Measurements from ENCODE around the gene LRFN2.

The LRFN2 gene

DNA sequence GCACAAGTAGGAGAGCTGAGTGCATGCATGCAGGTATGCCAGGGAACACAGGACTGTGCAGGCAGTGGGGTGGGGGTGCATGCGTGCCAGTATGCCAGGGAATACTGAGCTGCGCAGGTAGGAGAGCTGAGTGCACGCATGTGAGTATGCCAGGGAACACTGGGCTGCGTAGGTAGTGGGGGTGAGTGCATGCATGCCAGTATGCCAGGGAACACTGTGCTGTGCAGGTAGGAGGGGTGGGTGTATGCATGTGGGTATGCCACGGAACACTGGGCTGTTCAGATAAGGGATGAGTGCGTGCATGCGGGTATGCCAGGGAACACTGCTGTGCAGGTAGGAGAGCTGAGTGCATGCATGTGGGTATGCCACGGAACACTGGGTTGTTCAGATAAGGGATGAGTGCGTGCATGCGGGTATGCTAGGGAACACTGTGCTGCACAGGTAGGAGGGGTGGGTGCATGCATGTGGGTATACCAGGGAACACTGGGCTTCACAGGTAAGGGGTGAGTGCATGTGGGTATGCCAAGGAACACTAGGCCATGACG lies 77.4 kb downstream of the LRFN2 start:
- CTCF ChIA-PET = no interaction called here
- no peak for TF ChIP-seq CTBP1 (IDR thresholded peaks at IDR 0.05; ENCODE audit: borderline replicate concordance)
- TF ChIP-seq HDGF (IDR thresholded peaks at IDR 0.05; ENCODE audit: borderline replicate concordance) = no peak
- no peak for TF ChIP-seq ARNT (IDR thresholded peaks at IDR 0.05)
- TF ChIP-seq ZNF384 (IDR thresholded peaks at IDR 0.05) = no peak
- no peak for TF ChIP-seq NFRKB (IDR thresholded peaks at IDR 0.05)
- TF ChIP-seq FOXM1 (IDR thresholded peaks at IDR 0.05; ENCODE audit: borderline replicate concordance) = no peak
- TF ChIP-seq BHLHE40 (IDR thresholded peaks at IDR 0.05; ENCODE audit: borderline replicate concordance) = no peak
- POLR2A ChIA-PET = no interaction called here
- no peak for DNase-seq (ENCODE audit: extremely low spot score)

DNA sequence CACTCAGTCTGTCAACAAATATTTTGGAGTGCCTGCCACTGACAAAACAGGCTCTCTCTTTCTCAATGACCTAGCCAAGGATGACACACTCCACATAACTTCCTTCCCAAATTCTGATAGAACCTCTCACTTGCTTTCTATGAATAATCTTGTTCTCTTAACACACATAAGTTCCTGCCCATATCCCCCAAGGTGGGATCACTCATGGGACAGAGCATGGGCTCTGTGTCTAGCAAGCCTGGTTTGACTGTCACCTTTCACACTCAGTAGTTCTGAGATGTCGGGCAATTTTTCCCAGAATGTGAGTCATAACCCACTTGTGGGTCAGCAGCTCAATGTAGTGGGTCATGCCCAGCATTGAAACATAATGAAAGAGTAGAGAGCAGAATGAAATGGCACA lies 78.1 kb downstream of the LRFN2 start:
- no peak for DNase-seq (ENCODE audit: extremely low spot score)
- TF ChIP-seq FOXA1 (IDR thresholded peaks at IDR 0.05) (no peak), TARDBP (IDR thresholded peaks at IDR 0.05) (no peak), BHLHE40 (IDR thresholded peaks at IDR 0.05; ENCODE audit: borderline replicate concordance) (no peak), LEF1 (IDR thresholded peaks at IDR 0.05; ENCODE audit: borderline replicate concordance) (no peak), SP1 (IDR thresholded peaks at IDR 0.05) (no peak), SUZ12 (IDR thresholded peaks at IDR 0.05) (no peak), ZNF384 (IDR thresholded peaks at IDR 0.05) (no peak), HDGF (IDR thresholded peaks at IDR 0.05; ENCODE audit: borderline replicate concordance) (no peak), NFRKB (IDR thresholded peaks at IDR 0.05) (no peak), FOXK2 (IDR thresholded peaks at IDR 0.05) (no peak), FOXM1 (IDR thresholded peaks at IDR 0.05; ENCODE audit: borderline replicate concordance) (no peak), L3MBTL2 (conservative IDR thresholded peaks at IDR 0.05) (no peak), ELF4 (IDR thresholded peaks at IDR 0.05) (no peak), ARNT (IDR thresholded peaks at IDR 0.05) (no peak), CTBP1 (IDR thresholded peaks at IDR 0.05; ENCODE audit: borderline replicate concordance) (no peak)
- TF ChIP-seq, protein P1, sequence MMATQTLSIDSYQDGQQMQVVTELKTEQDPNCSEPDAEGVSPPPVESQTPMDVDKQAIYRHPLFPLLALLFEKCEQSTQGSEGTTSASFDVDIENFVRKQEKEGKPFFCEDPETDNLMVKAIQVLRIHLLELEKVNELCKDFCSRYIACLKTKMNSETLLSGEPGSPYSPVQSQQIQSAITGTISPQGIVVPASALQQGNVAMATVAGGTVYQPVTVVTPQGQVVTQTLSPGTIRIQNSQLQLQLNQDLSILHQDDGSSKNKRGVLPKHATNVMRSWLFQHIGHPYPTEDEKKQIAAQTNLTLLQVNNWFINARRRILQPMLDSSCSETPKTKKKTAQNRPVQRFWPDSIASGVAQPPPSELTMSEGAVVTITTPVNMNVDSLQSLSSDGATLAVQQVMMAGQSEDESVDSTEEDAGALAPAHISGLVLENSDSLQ (IDR thresholded peaks at IDR 0.05) = no peak
- CTCF ChIA-PET = no interaction called here
- POLR2A ChIA-PET = no interaction called here

- POLR2A ChIA-PET = no interaction called here
- no peak for DNase-seq (ENCODE audit: extremely low spot score)
- TF ChIP-seq L3MBTL2 (conservative IDR thresholded peaks at IDR 0.05) (no peak), FOXM1 (IDR thresholded peaks at IDR 0.05; ENCODE audit: borderline replicate concordance) (no peak), ZNF384 (IDR thresholded peaks at IDR 0.05) (no peak)
- TF ChIP-seq, protein P1 (IDR thresholded peaks at IDR 0.05) = no peak
- CTCF ChIA-PET = no interaction called here
Observed at GRCh38 chr6:40506954-40507353, 80.2 kb downstream of the LRFN2 start.

- ChIA-PET POLR2A (no interaction called here), CTCF (no interaction called here)
- TF ChIP-seq FOXA1 (IDR thresholded peaks at IDR 0.05) (no peak), SUZ12 (IDR thresholded peaks at IDR 0.05) (no peak), ARNT (IDR thresholded peaks at IDR 0.05) (no peak), FOXK2 (IDR thresholded peaks at IDR 0.05) (no peak), BHLHE40 (IDR thresholded peaks at IDR 0.05; ENCODE audit: borderline replicate concordance) (no peak), ELF4 (IDR thresholded peaks at IDR 0.05) (no peak), NFRKB (IDR thresholded peaks at IDR 0.05) (no peak), CTBP1 (IDR thresholded peaks at IDR 0.05; ENCODE audit: borderline replicate concordance) (no peak), TARDBP (IDR thresholded peaks at IDR 0.05) (no peak), LEF1 (IDR thresholded peaks at IDR 0.05; ENCODE audit: borderline replicate concordance) (no peak)
- TF ChIP-seq, protein P1 (IDR thresholded peaks at IDR 0.05) = no peak
Observed at GRCh38 chr6:40505191-40505810, 81.9 kb downstream of the LRFN2 start.

DNA sequence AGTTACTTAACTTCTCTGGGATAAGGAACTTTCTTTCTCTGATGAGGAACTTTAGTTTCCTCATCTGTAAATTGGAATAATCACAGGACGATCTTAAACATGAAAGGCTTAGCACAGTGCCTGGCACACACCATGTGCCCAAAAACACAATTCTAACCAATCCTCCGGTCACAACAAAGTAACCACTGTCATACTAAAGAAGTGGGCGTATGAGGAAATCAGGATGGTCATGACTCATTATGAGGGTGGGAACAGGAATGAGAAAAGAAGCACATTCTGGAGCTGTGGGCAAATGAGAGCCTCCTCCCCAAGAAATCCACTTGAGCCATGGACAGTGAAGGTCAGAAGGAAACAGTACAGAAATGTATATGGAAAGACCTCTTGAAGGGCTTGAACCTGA lies 82.9 kb downstream of the LRFN2 start:
- TF ChIP-seq NFRKB (IDR thresholded peaks at IDR 0.05) = no peak
- no peak for TF ChIP-seq L3MBTL2 (conservative IDR thresholded peaks at IDR 0.05)
- TF ChIP-seq LEF1 (IDR thresholded peaks at IDR 0.05; ENCODE audit: borderline replicate concordance) = no peak
- no peak for TF ChIP-seq TARDBP (IDR thresholded peaks at IDR 0.05)
- TF ChIP-seq, protein P1 (IDR thresholded peaks at IDR 0.05) = no peak
- no peak for TF ChIP-seq FOXM1 (IDR thresholded peaks at IDR 0.05; ENCODE audit: borderline replicate concordance)
- POLR2A ChIA-PET = no interaction called here
- CTCF ChIA-PET = no interaction called here
- DNase-seq (ENCODE audit: extremely low spot score) = no peak

More at GRCh38 chr6:40505191-40505810, 81.9 kb downstream of the LRFN2 start:
- no peak for DNase-seq (ENCODE audit: extremely low spot score)

GRCh38 chr6:40500227-40500626 lies 86.9 kb downstream of the LRFN2 start:
- CTCF ChIA-PET = no interaction called here
- POLR2A ChIA-PET = no interaction called here
- DNase-seq (ENCODE audit: extremely low spot score) = no peak

More at GRCh38 chr6:40500227-40500626, 86.9 kb downstream of the LRFN2 start:
- TF ChIP-seq ZNF384 (IDR thresholded peaks at IDR 0.05) = no peak
- TF ChIP-seq, protein P1 (IDR thresholded peaks at IDR 0.05) = no peak
- TF ChIP-seq ARNT (IDR thresholded peaks at IDR 0.05) = no peak
- no peak for TF ChIP-seq FOXM1 (IDR thresholded peaks at IDR 0.05; ENCODE audit: borderline replicate concordance)
- no peak for TF ChIP-seq L3MBTL2 (conservative IDR thresholded peaks at IDR 0.05)
- no peak for TF ChIP-seq LEF1 (IDR thresholded peaks at IDR 0.05; ENCODE audit: borderline replicate concordance)
- no peak for TF ChIP-seq FOXK2 (IDR thresholded peaks at IDR 0.05)
- TF ChIP-seq ELF4 (IDR thresholded peaks at IDR 0.05) = no peak
- TF ChIP-seq TARDBP (IDR thresholded peaks at IDR 0.05) = no peak
